Stimulated activated naive CD4-positive, alpha-beta T cell treated with Interleukin-2 at 50 U/mL for 16 hours (primary cell): ENCODE measurements around the gene GRID1.

Experiments used
- DNase-seq: peaks from one replicate; lab custom pipeline; 2025; lab: John Stamatoyannopoulos, UW

Gene GRID1

DNA sequence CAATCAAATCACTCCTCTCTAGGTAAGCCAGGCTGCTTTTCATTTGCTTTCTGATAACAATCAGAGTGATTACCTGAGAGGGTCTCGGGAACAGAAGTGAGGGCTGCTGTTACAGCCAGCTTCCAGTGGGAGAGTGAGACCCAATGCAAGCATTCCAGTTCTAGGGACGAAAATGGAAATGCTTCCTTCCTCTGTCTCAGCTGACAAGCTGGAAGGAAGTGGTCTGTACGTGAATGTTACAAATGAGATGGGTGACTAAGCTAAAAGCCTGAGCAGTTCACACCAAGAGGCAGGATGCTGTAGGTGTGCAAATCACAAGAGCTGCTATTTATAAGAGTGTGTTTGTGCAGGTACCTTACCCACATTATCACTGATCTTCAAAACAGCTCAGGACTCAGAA is 772.4 kb downstream of the GRID1 start:
- no peak for DNase-seq

DNA sequence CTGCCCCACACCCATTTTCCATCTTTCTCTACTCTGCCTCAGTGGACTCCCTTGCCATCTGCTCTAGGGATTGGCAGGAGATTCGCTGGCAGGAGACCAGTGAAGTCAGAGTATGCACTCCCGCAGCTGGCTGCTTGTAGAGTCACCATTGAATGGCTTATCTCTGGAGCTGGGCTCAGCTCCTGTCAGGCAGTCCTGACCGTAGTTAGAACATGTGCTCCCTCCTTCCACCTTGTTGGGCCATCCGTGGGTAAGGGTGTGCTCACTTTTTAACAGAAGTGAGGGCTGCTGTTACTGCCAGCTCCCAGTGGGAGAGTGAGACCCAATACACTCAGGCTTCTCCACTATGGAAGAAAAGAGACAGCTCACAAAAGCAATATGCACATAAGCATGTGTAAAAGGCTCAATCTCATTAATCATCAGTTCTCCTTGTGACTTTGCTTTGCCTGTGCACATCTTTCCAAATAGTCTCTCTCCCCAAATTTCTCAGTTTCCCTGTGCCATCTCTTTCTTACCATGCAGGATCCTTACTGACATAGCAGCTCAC is 773.3 kb downstream of the GRID1 start:
- DNase-seq, result no peak

GRCh38 chr10:85581371-85581770 is 785.2 kb downstream of the GRID1 start:
- no peak for DNase-seq

- no peak for DNase-seq
These were observed 786.0 kb downstream of the GRID1 start for GRCh38 chr10:85580585-85580984.

- no peak for DNase-seq
These were observed 787.7 kb downstream of the GRID1 start for GRCh38 chr10:85578860-85579259.

GRCh38 chr10:85575441-85575840 is 791.2 kb downstream of the GRID1 start:
- DNase-seq, result no peak

DNA sequence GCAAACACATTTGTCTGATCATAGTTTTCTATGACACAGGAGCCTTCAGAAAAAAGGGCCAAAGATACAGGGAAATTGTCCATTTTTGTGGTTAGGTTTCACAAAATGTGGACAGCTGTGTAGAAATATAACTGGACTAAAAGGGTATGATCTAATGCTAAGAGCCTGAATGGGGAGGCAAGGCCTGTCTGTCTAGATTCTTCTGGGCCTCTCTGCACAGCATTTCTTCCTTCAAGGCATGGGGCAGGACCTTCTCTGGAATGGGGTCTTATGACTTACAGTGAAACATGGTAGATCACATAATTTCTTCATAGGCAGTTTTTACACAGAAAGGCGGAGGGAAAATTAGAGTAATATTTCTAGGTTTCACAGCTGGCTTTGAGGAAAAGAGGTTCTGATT is 795.7 kb downstream of the GRID1 start:
- no peak for DNase-seq

DNA sequence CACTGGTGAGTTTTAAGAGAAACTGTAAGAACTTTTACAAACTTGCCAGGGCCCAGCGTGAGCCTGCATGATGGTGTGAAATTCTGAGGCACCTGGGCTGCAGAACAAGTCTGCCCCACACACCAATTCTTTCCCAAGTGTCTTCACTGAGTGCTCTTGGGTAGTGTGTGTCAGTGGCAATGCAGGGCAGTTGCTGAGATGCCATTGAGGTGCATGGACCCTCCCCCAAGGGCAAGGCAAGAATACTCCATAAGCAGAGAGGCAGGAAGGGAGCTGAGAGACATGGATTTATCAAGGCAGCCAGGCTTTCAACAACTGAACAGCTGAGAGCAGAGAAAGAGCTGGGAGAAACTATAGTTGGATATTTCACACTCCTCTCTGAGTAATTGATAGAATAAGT is 801.2 kb downstream of the GRID1 start:
- DNase-seq, result no peak

- DNase-seq, result no peak
These were observed 808.1 kb downstream of the GRID1 start for GRCh38 chr10:85558533-85558932.

DNA sequence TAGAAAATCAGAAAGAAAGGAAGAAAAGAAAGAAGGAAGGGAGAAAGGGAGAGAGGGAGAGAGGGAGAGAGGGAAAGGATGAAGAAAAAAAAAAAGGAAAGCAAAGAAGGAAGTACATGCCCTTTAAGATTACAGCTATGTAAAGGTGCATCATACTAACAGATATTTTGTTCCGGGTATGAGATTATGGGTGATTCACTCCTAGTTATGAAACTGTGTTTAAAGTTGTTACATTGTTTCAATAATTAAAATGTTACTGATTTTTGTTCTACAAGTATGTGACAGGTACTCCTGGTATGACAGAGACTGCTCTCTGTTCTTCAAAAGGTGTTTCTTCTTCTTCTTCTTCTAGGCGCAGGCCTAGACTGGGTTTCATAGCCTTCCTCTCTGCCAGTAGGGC is 808.9 kb downstream of the GRID1 start:
- no peak for DNase-seq

DNA sequence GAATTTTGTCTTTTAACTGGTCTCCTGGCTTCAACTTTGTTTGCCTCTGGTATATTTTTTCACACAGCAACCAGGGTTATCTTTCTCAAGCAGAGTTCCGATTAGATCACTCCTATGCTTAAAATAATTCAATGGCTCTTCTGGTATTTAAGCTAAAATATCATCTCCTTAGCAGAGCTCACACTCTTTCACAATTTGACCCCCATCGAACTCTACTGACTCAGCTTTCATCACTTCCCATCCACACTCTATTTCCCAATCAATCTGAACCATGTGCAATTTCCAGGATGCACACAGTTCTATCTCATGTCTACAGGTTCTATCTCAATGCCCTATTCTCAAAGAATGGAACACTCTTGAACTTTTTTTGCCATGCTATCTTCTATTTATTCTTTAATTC is 809.5 kb downstream of the GRID1 start:
- no peak for DNase-seq
